ENCODE measurements around the gene USP9X.
"Not testable (repeated sequence)": the region's sequence is repeated elsewhere in the genome, so short reads cannot be mapped to it uniquely, and the experiment has no call there.

DNA sequence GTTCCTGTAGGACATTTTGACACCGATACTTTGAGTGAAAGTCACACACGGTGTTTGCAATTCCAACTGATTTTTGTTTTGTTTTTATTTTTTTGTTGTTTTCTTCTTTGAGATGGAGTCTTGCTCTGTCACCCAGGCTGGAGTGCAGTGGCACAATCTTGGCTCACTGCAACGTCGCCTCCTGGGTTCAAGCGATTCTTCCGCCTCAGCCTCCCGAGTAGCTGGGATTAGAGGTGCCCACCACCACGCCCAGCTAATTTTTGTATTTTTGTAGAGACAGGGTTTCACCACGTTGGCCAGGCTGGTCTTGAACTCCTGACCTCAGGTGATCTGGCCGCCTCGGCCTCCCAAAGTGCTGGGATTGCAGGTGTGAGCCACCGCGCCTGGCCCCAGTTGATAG, 149.2 kb downstream of the USP9X start:
- TF ChIP-seq, protein P1, sequence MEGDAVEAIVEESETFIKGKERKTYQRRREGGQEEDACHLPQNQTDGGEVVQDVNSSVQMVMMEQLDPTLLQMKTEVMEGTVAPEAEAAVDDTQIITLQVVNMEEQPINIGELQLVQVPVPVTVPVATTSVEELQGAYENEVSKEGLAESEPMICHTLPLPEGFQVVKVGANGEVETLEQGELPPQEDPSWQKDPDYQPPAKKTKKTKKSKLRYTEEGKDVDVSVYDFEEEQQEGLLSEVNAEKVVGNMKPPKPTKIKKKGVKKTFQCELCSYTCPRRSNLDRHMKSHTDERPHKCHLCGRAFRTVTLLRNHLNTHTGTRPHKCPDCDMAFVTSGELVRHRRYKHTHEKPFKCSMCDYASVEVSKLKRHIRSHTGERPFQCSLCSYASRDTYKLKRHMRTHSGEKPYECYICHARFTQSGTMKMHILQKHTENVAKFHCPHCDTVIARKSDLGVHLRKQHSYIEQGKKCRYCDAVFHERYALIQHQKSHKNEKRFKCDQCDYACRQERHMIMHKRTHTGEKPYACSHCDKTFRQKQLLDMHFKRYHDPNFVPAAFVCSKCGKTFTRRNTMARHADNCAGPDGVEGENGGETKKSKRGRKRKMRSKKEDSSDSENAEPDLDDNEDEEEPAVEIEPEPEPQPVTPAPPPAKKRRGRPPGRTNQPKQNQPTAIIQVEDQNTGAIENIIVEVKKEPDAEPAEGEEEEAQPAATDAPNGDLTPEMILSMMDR (IDR thresholded peaks at IDR 0.05) = not testable (repeated sequence)
- TF ChIP-seq ZFX (IDR thresholded peaks at IDR 0.05; ENCODE audit: borderline replicate concordance) = not testable (repeated sequence)

Data from 22Rv1 (cell line).